A549 treated with dexamethasone at 1 μM for 4 hours (cell line): Measurements from ENCODE around the gene SLC2A14. TPM values are rescaled to one million over a fixed set of nuclear protein-coding genes. Genes with fewer than 3 reads are reported as not detected.

Source experiments
- total RNA-seq: library from RNA; stranded (reverse); fragments of 200-300 nt; extraction: Qiagen RNA extraction; gene quantifications from 5 replicates; pipeline ENCODE4 v1.2.3, GENCODE V29; 2022

SLC2A14 gene
- 0.39 to 1.1 TPM (median 0.78 TPM) in 5 replicates for total RNA-seq

DNA sequence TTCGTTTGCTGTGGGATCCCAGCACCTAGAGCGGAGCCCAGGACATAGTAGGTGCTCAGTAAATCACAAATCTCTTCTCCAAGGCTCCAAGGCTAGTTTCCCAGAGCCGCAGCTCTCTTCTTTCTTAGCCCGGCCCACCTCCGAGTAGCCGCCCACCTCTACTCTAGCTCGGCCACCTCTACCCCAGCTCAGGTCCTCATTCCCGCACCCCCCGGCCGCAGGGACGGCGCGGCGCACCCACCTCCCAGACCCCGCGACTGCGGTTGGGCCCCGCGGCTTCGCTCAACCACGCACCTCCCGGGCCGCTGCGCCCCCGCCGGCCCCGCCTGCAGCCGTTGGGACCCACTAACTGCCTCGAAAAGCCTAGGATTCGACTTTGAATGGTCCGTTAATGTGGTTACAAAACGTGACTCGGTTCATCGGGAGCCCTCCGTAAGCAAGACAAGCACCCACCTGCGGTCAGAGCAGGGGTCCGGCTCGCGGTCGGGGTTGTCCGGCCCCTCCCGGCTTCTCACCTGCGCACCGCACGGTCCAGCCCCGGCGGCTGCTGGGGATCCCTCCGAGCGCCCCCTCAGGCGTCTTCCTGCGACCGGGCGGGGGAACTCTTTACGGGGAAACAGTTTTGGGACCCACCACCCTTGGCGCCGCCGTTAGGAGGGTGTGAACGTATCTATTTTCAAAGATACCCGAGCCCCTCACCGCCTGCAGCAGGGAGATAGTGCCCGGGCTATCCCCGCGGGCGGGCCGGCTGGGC is at the start of gene SLC2A14:
TSS of gene SLC2A14 (minus strand) at position 350 of the 754 bp plus-strand sequence. CDS start 3,035 bp downstream, outside the sequence.

DNA sequence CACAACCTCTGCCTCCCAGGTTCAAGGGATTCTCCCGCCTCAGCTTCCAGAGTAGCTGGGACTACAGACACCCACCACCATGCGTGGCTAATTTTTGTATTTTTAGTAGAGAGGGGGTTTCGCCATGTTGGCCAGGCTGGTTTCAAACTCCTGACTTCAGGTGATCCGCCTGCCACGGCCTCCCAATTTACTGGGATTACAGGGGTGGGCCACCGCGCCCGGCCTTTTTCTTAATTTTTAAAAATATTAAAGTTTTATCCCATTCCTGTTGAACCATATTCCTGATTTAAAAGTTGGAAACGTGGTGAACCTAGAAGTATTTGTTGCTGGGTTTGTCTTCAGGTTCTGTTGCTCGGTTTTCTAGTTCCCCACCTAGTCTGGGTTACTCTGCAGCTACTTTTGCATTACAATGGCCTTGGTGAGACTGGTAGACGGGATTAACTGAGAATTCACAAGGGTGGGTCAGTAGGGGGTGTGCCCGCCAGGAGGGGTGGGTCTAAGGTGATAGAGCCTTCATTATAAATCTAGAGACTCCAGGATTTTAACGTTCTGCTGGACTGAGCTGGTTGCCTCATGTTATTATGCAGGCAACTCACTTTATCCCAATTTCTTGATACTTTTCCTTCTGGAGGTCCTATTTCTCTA is 83.7 kb downstream of the SLC2A14 start, which contains the start of gene NANOG:
TSS of gene NANOG (plus strand) at position 519 of the 645 bp plus-strand sequence. CDS start 213 bp downstream, outside the sequence.

Other genes starting within 250 kb of the SLC2A14 start
- not detected in 5 replicates for gene APOBEC1, start 207.0 kb downstream of the SLC2A14 start, total RNA-seq
- not detected in 5 replicates for gene GDF3, start 177.1 kb downstream of the SLC2A14 start, total RNA-seq
- 0.12 TPM in 1 of 5 replicates, not detected in the others for gene DPPA3, start 161.5 kb downstream of the SLC2A14 start, total RNA-seq
- gene CLEC4C, start 125.5 kb downstream of the SLC2A14 start, total RNA-seq: not detected in 5 replicates
- gene NANOGNB, start 107.7 kb downstream of the SLC2A14 start, total RNA-seq: not detected in 5 replicates
- 0.05 to 0.08 TPM (median 0.06 TPM) in 4 of 5 replicates, not detected in the other for gene NANOG, start 83.5 kb downstream of the SLC2A14 start, total RNA-seq
- 7.2 to 9.9 TPM (median 9.3 TPM) in 5 replicates for gene SLC2A3, start 63.3 kb upstream of the SLC2A14 start, total RNA-seq
- gene FOXJ2, start 159.8 kb upstream of the SLC2A14 start, total RNA-seq: 8.2 to 11.6 TPM (median 10.1 TPM) in 5 replicates
- gene C3AR1, start 193.4 kb upstream of the SLC2A14 start, total RNA-seq: not detected in 5 replicates
- 15.6 to 16.3 TPM (median 16.1 TPM) in 5 replicates for gene NECAP1, start 209.4 kb upstream of the SLC2A14 start, total RNA-seq